ENCODE data around the gene MEGF8. TPM values are rescaled to one million over a fixed set of nuclear protein-coding genes. Genes with fewer than 3 reads are reported as not detected.

Gene MEGF8
- total RNA-seq, 4 donors from 2014 or later: 10.7 to 21.5 (median 16.1) TPM

GRCh38 chr19:42312370-42312769, 13.1 kb upstream of the MEGF8 start:
- no peak overlapping the region for H3K27ac ChIP-seq
- TF ChIP-seq CTCF (IDR thresholded peaks at IDR 0.05) (no peak), EP300 (IDR thresholded peaks at IDR 0.05) (no peak), POLR2A (IDR thresholded peaks at IDR 0.05) (no peak), POLR2AphosphoS5 (IDR thresholded peaks at IDR 0.05) (no peak)
- peaks cover 19% of the 10 kb centered on the region for H3K4me1 ChIP-seq
- no peak for DNase-seq (ENCODE audit: low spot score in 2 of 2)
- peaks cover 29% of the 10 kb centered on the region for H3K27me3 ChIP-seq
- H3K4me3 ChIP-seq: no peak overlapping the region
- H3K9me3 ChIP-seq: no peaks in the 10 kb centered on the region
- no peaks in the 10 kb centered on the region for H3K36me3 ChIP-seq
- 80% methylated on average over 5 of the region's 5 CpGs for WGBS

DNA sequence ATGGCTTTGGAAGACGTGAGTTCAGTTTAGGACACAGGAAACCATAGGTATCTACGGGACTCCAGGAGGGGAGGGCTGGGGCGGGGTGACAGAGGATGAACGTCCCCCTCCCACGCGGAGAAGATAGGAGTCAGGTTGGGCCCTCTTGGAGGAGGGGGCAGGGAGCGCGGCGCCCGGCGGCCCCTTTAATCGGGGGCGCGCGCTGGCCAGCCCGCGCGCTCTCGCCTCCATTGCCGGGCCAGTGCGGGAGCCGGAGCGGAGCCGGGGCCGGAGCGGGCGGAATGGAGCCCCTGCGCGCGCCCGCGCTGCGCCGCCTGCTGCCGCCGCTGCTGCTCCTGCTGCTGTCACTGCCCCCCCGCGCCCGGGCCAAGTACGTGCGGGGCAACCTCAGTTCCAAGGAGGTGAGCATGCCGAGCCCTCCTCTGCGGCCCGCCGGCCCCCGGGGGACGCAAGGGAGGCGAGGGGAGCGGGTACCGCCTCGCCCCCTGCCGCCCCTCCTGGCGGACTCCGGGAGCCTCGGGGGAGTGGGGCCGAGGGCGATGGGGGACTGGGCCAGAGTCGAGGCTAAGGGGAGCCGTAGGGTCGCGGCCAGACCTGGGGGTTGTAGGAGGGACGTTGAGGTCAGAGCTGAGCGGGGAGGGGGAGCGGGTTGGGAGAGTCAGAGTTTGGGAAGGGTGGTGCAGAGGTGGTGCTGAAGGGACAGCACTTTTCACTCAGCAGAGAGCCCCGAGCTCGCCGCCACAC, 12.2 kb upstream of the MEGF8 start, which contains the start of gene TMEM145:
TSS of gene TMEM145 (plus strand) at position 214 of the 744 bp plus-strand sequence. CDS start at position 282, 68 bp downstream.
- DNase-seq (ENCODE audit: low spot score in 2 of 2): no peak
- no peaks in the 10 kb centered on the region for H3K9me3 ChIP-seq
- peaks cover 29% of the 10 kb centered on the region for H3K27me3 ChIP-seq
- peak within 1 kb of the TSS; percentile 52 for H3K4me3 ChIP-seq
- no peaks in the 10 kb centered on the region for H3K36me3 ChIP-seq
- TF ChIP-seq CTCF (IDR thresholded peaks at IDR 0.05): no peak
- TF ChIP-seq POLR2AphosphoS5 (IDR thresholded peaks at IDR 0.05): no peak
- TF ChIP-seq EP300 (IDR thresholded peaks at IDR 0.05): no peak
- TF ChIP-seq POLR2A (IDR thresholded peaks at IDR 0.05): no peak
- peaks cover 19% of the 10 kb centered on the region for H3K4me1 ChIP-seq
- H3K27ac ChIP-seq: no peak within 1 kb of the TSS
- 1% methylated on average over 35 of the region's 67 CpGs for WGBS

DNA sequence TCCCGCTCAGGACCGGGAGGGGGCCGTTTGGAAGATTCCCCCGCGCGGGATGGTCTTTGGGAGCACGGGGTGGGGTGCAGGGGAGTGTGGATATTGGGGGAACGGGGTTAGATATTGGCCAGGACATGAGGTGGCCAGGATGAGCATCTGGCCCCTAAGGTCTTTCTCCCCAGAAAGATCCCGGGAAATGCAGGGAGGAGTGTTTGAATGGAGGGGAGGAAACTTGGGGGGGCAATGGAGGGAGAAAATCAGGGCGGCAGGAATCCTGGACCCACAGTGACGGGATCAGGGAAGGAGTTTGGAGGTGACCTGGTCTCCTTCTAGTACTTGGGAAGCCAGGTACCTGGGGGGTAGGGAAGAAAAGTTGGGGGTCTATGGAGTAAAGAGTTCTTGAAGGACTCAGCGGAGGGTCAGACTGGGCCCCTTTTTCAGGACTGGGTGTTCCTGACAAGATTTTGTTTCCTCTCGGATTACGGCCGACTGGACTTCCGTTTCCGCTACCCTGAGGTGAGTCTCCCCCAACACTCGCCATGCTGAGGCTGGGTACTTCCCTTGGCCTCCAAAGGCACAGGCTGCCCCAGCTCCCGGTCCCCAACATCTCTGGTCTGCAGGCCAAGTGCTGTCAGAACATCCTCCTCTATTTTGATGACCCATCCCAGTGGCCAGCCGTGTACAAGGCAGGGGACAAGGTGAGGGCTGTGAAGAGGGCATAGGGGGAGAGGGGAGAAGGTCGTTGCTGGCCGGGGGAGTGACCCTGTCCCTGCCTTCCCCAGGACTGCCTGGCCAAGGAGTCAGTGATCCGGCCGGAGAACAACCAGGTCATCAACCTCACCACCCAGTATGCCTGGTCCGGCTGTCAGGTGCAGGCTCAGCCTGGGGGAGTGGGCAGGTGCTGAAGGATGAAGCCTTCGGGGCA, 11.3 kb upstream of the MEGF8 start:
- 41% methylated on average over 26 of the region's 26 CpGs for WGBS
- Histone ChIP-seq H3K27me3 (peaks cover 29% of the 10 kb centered on the region), H3K36me3 (no peaks in the 10 kb centered on the region), H3K4me3 (peak overlapping the region; percentile 52), H3K27ac (no peak overlapping the region), H3K9me3 (no peaks in the 10 kb centered on the region), H3K4me1 (peaks cover 19% of the 10 kb centered on the region)
- no peak for DNase-seq (ENCODE audit: low spot score in 2 of 2)
- TF ChIP-seq POLR2A (IDR thresholded peaks at IDR 0.05) (no peak), CTCF (IDR thresholded peaks at IDR 0.05) (no peak), EP300 (IDR thresholded peaks at IDR 0.05) (no peak), POLR2AphosphoS5 (IDR thresholded peaks at IDR 0.05) (no peak)

DNA sequence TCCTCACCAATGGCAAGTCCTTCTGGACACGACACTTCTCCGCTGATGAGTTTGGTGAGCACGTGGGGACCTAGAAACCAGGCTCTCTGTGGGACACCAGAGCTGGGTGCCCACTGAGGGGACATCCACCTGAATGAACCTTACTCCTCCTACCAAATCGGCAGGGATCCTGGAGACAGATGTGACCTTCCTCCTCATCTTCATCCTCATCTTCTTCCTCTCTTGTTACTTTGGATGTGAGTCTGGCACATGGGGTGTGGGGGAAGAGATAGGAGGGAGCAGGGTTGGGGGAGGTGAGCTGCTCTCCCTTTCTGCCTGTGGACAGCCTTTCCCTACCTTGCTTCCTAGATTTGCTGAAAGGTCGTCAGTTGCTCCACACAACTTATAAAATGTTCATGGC, 10.4 kb upstream of the MEGF8 start:
- peaks cover 19% of the 10 kb centered on the region for H3K4me1 ChIP-seq
- H3K27me3 ChIP-seq: peaks cover 29% of the 10 kb centered on the region
- DNase-seq (ENCODE audit: low spot score in 2 of 2): no peak
- H3K9me3 ChIP-seq: no peaks in the 10 kb centered on the region
- H3K4me3 ChIP-seq: no peak overlapping the region
- 75% methylated on average over 5 of the region's 5 CpGs for WGBS
- H3K27ac ChIP-seq: no peak overlapping the region
- no peaks in the 10 kb centered on the region for H3K36me3 ChIP-seq
- no peak for TF ChIP-seq EP300 (IDR thresholded peaks at IDR 0.05)
- TF ChIP-seq POLR2A (IDR thresholded peaks at IDR 0.05): no peak
- TF ChIP-seq CTCF (IDR thresholded peaks at IDR 0.05): no peak
- TF ChIP-seq POLR2AphosphoS5 (IDR thresholded peaks at IDR 0.05): no peak

Measured in suprapubic skin (tissue), 4 donors.